Stimulated activated effector memory CD8-positive, alpha-beta T cell treated with anti-CD3 and anti-CD28 coated beads, Interleukin-12 subunit alpha, Interleukin-12 subunit beta, amount 100 ng/mL, for 72 hours (primary cell): ENCODE data around the gene LAMC2.
"Not testable (repeated sequence)": the region's sequence is repeated elsewhere in the genome, so short reads cannot be mapped to it uniquely, and the experiment has no call there.

ENCODE experiments used
- ATAC-seq: fragments of 150-1000 bp; cut with Tn5 transposase; 2 replicates; pipeline ENCODE4 v1.10.0; 2021
- DNase-seq, 2 donors: peaks; one replicate each; pipeline ENCODE4 v3.0.0; 2021 to 2022; ENCODE audit warnings: low spot score in 2 of 2
- H3K27ac Mint-ChIP-seq: one replicate; pipeline ENCODE4 v1.8.0; 2022; ENCODE audit warnings: mild to moderate bottlenecking, mixed read lengths
- H3K36me3 Mint-ChIP-seq: one replicate; pipeline ENCODE4 v1.8.0; 2022; ENCODE audit warnings: mild to moderate bottlenecking, mixed read lengths
- H3K4me1 Mint-ChIP-seq: one replicate; pipeline ENCODE4 v1.8.0; 2022; ENCODE audit warnings: mixed read lengths
- H3K4me3 Mint-ChIP-seq: one replicate; pipeline ENCODE4 v1.8.0; 2022; ENCODE audit warnings: mild to moderate bottlenecking, mixed read lengths
- H3K9me3 Mint-ChIP-seq: one replicate; pipeline ENCODE4 v1.8.0; 2022; ENCODE audit warnings: mixed read lengths

The LAMC2 gene

GRCh38 chr1:183234660-183235476 is 48.8 kb downstream of the LAMC2 start:
- Mint-ChIP-seq H3K36me3 (no peaks in the 10 kb centered on the region), H3K4me3 (no peak overlapping the region), H3K4me1 (no peaks in the 10 kb centered on the region), H3K9me3 (no peaks in the 10 kb centered on the region), H3K27ac (no peak overlapping the region)
- DNase-seq (no peak), ATAC-seq (no peak)

GRCh38 chr1:183235503-183235902 is 49.4 kb downstream of the LAMC2 start:
- no peaks in the 10 kb centered on the region for H3K4me1 Mint-ChIP-seq

DNA sequence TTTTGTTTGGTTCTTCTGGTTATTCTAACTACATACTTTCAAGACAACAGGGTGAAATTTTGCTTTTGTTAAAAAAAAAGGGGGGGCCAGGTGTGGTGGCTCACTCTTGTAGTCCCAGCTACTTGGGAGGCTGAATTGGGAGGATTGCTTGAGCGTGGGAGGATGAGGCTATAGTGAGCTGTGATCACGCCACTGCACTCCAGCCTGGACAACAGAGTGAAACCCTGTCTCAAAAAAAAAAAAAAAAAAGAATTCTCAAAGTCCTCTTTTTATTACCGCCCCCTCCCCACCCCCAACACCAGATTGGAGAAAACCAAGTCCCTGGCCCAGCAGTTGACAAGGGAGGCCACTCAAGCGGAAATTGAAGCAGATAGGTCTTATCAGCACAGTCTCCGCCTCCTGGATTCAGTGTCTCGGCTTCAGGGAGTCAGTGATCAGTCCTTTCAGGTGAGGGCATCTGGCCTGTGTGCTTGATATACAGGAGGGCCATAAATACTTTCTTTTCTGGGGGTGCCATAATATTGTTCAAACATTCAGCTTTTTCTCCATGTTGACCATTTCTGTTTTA is 50.2 kb downstream of the LAMC2 start:
- ATAC-seq (no peak), DNase-seq (no peak)
- Mint-ChIP-seq H3K36me3 (no peaks in the 10 kb centered on the region), H3K9me3 (no peaks in the 10 kb centered on the region), H3K4me1 (no peaks in the 10 kb centered on the region), H3K4me3 (no peak overlapping the region), H3K27ac (no peak overlapping the region)

More at GRCh38 chr1:183235503-183235902, 49.4 kb downstream of the LAMC2 start:
- H3K36me3 Mint-ChIP-seq: no peaks in the 10 kb centered on the region
- no peak overlapping the region for H3K27ac Mint-ChIP-seq
- H3K9me3 Mint-ChIP-seq: no peaks in the 10 kb centered on the region
- DNase-seq (no peak), ATAC-seq (no peak)
- no peak overlapping the region for H3K4me3 Mint-ChIP-seq

DNA sequence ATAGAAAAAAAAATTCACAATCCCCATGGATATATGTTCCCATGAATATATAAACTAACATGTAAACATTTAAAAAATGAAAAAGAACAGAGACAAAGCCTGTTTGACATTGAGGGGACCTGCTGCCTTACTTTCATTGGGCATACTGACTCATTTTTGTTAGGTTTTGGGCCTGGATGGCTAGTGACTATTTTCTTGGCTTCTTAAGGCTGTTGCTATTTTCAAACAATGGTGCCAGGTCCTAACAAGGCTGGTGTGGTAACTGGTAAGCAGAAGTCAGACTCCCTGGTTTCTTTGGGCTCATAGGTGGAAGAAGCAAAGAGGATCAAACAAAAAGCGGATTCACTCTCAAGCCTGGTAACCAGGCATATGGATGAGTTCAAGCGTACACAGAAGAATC is 51.0 kb downstream of the LAMC2 start:
- Mint-ChIP-seq H3K4me1 (no peaks in the 10 kb centered on the region), H3K27ac (no peak overlapping the region), H3K36me3 (no peaks in the 10 kb centered on the region), H3K9me3 (no peaks in the 10 kb centered on the region), H3K4me3 (no peak overlapping the region)
- DNase-seq (no peak), ATAC-seq (no peak)

GRCh38 chr1:183238071-183238470 is 52.0 kb downstream of the LAMC2 start:
- DNase-seq (no peak), ATAC-seq (no peak)
- H3K27ac Mint-ChIP-seq: no peak overlapping the region
- H3K36me3 Mint-ChIP-seq: no peaks in the 10 kb centered on the region
- H3K4me1 Mint-ChIP-seq: no peaks in the 10 kb centered on the region
- H3K4me3 Mint-ChIP-seq: no peak overlapping the region
- no peaks in the 10 kb centered on the region for H3K9me3 Mint-ChIP-seq

GRCh38 chr1:183239220-183239742 is 53.2 kb downstream of the LAMC2 start:
- H3K27ac Mint-ChIP-seq: no peak overlapping the region

GRCh38 chr1:183239793-183240525 is 53.9 kb downstream of the LAMC2 start:
- no peak for DNase-seq
- H3K36me3 Mint-ChIP-seq: no peaks in the 10 kb centered on the region
- H3K27ac Mint-ChIP-seq: no peak overlapping the region
- ATAC-seq: no peak
- H3K4me3 Mint-ChIP-seq: no peak overlapping the region
- no peaks in the 10 kb centered on the region for H3K9me3 Mint-ChIP-seq
- H3K4me1 Mint-ChIP-seq: no peaks in the 10 kb centered on the region

More at GRCh38 chr1:183239220-183239742, 53.2 kb downstream of the LAMC2 start:
- ATAC-seq (no peak), DNase-seq (no peak)
- H3K9me3 Mint-ChIP-seq: no peaks in the 10 kb centered on the region
- H3K4me1 Mint-ChIP-seq: no peaks in the 10 kb centered on the region
- H3K4me3 Mint-ChIP-seq: no peak overlapping the region
- H3K36me3 Mint-ChIP-seq: no peaks in the 10 kb centered on the region

DNA sequence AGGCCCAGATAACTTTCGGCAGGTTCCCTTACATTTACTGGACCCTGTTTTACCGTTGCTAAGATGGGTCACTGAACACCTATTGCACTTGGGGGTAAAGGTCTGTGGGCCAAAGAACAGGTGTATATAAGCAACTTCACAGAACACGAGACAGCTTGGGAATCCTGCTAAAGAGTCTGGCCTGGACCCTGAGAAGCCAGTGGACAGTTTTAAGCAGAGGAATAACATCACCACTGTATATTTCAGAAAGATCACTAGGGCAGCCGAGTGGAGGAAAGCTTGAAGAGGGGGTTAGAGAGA is 54.4 kb downstream of the LAMC2 start:
- no peaks in the 10 kb centered on the region for H3K36me3 Mint-ChIP-seq
- ATAC-seq (no peak), DNase-seq (no peak)
- no peak overlapping the region for H3K4me3 Mint-ChIP-seq
- no peak overlapping the region for H3K27ac Mint-ChIP-seq
- no peaks in the 10 kb centered on the region for H3K4me1 Mint-ChIP-seq
- H3K9me3 Mint-ChIP-seq: no peaks in the 10 kb centered on the region

- not testable (repeated sequence) for ATAC-seq, H3K36me3 Mint-ChIP-seq, H3K4me1 Mint-ChIP-seq, H3K27ac Mint-ChIP-seq, H3K4me3 Mint-ChIP-seq, DNase-seq, H3K9me3 Mint-ChIP-seq
These were observed 54.8 kb downstream of the LAMC2 start for GRCh38 chr1:183240853-183241252.

DNA sequence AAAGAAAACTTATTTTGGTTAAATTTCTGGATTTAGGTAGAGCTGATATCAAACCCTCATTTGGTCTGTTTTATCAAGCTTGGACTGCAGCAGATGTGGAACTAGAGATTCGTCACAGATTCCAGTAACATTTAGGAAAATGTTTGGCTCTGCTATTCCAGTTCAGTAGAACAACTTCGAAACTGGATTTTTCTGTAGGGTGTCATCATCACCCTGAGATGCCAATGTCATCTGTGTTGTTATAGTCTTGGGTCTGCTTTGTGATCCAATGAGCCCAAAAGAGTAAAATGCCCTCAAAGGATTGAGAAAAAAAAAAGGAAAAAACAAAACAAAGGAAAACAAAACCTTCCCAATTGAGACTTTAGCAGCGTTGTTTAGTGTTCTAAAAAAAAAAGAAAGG is 55.4 kb downstream of the LAMC2 start:
- H3K4me1 Mint-ChIP-seq: no peaks in the 10 kb centered on the region
- ATAC-seq (no peak), DNase-seq (no peak)
- no peaks in the 10 kb centered on the region for H3K9me3 Mint-ChIP-seq
- no peaks in the 10 kb centered on the region for H3K36me3 Mint-ChIP-seq
- H3K27ac Mint-ChIP-seq: no peak overlapping the region
- H3K4me3 Mint-ChIP-seq: no peak overlapping the region

DNA sequence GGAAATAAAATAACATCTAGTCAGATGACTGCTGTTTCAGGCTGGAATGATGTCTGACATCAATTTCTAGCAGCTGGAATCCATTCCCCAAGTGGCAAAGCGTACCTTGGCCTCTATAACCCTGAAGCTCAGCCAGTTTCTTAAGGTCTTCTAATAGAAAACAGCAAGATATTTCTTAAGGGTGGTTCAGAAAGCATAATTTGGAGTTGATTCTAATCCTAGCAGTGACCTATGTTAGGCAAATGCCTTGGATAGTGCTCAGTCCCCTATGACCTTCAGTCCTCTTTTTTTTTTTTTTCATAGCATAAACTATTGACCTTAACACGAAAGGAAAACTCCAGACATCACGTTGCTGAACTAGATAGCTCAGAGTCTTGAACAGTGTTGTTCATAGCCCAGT is 56.5 kb downstream of the LAMC2 start:
- H3K36me3 Mint-ChIP-seq: no peaks in the 10 kb centered on the region
- H3K4me1 Mint-ChIP-seq: no peaks in the 10 kb centered on the region
- H3K4me3 Mint-ChIP-seq: no peak overlapping the region
- H3K27ac Mint-ChIP-seq: no peak overlapping the region
- no peaks in the 10 kb centered on the region for H3K9me3 Mint-ChIP-seq
- DNase-seq (no peak), ATAC-seq (no peak)

DNA sequence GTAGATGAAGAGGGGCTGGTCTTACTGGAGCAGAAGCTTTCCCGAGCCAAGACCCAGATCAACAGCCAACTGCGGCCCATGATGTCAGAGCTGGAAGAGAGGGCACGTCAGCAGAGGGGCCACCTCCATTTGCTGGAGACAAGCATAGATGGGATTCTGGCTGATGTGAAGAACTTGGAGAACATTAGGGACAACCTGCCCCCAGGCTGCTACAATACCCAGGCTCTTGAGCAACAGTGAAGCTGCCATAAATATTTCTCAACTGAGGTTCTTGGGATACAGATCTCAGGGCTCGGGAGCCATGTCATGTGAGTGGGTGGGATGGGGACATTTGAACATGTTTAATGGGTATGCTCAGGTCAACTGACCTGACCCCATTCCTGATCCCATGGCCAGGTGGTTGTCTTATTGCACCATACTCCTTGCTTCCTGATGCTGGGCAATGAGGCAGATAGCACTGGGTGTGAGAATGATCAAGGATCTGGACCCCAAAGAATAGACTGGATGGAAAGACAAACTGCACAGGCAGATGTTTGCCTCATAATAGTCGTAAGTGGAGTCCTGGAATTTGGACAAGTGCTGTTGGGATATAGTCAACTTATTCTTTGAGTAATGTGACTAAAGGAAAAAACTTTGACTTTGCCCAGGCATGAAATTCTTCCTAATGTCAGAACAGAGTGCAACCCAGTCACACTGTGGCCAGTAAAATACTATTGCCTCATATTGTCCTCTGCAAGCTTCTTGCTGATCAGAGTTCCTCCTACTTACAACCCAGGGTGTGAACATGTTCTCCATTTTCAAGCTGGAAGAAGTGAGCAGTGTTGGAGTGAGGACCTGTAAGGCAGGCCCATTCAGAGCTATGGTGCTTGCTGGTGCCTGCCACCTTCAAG is 57.3 kb downstream of the LAMC2 start:
- Mint-ChIP-seq H3K36me3 (no peaks in the 10 kb centered on the region), H3K4me3 (no peak overlapping the region)
- ATAC-seq: no peak

GRCh38 chr1:183244466-183244865 is 58.4 kb downstream of the LAMC2 start:
- no peaks in the 10 kb centered on the region for H3K4me1 Mint-ChIP-seq
- DNase-seq (no peak), ATAC-seq (no peak)
- H3K36me3 Mint-ChIP-seq: no peaks in the 10 kb centered on the region
- no peak overlapping the region for H3K4me3 Mint-ChIP-seq
- no peak overlapping the region for H3K27ac Mint-ChIP-seq
- H3K9me3 Mint-ChIP-seq: no peaks in the 10 kb centered on the region

More for the DNA sequence above, 57.3 kb downstream of the LAMC2 start:
- no peak for DNase-seq
- no peaks in the 10 kb centered on the region for H3K9me3 Mint-ChIP-seq
- H3K4me1 Mint-ChIP-seq: no peaks in the 10 kb centered on the region
- no peak overlapping the region for H3K27ac Mint-ChIP-seq

DNA sequence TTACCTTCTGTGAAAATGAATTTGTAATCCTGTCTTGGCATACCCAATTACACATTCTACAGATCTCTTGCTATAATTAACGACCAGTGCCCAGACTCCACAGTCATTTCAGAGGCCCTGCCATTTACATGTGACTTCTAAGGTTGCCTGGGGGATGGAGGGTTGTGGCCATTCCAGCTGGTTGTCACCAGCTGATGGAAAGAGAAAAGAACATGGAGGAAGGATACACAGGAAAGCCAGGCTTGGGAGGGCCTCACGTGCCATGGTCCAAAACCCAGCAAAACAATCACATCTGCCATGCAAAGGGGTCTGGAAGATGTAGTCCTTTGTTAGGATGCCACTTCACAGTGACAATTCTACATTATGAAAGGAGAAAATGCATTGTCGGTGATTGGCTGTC is 59.3 kb downstream of the LAMC2 start:
- Mint-ChIP-seq H3K27ac (no peak overlapping the region), H3K4me3 (no peak overlapping the region), H3K36me3 (no peaks in the 10 kb centered on the region), H3K4me1 (no peaks in the 10 kb centered on the region), H3K9me3 (no peaks in the 10 kb centered on the region)
- ATAC-seq: no peak
- DNase-seq: no peak

- H3K4me1 Mint-ChIP-seq: no peaks in the 10 kb centered on the region
- DNase-seq (no peak), ATAC-seq (no peak)
- no peak overlapping the region for H3K27ac Mint-ChIP-seq
- no peaks in the 10 kb centered on the region for H3K36me3 Mint-ChIP-seq
- H3K4me3 Mint-ChIP-seq: no peak overlapping the region
- H3K9me3 Mint-ChIP-seq: no peaks in the 10 kb centered on the region
These were observed 60.4 kb downstream of the LAMC2 start for GRCh38 chr1:183246436-183246835.
